HG02885 (cell line): ENCODE results near the gene SRGAP1.
A peak's percentile ranks its signal among the peaks of the same experiment; 100 is the strongest.
"Not testable (repeated sequence)": the region's sequence is repeated elsewhere in the genome, so short reads cannot be mapped to it uniquely, and the experiment has no call there.

ENCODE experiments used
- ATAC-seq: cut with Tn5 transposase; IDR thresholded peaks from one replicate; pipeline ENCODE4 v1.9.1; 2021; ENCODE audit warnings: mild to moderate bottlenecking; ENCODE audit not compliant: unreplicated experiment, poor library complexity

The SRGAP1 gene

GRCh38 chr12:64128366-64128765 is 283.9 kb downstream of the SRGAP1 start:
- no peak for ATAC-seq

- ATAC-seq, result not testable (repeated sequence)
Measured at GRCh38 chr12:64130476-64130875, 286.0 kb downstream of the SRGAP1 start.

GRCh38 chr12:64131456-64131855 is 287.0 kb downstream of the SRGAP1 start:
- ATAC-seq, result not testable (repeated sequence)

GRCh38 chr12:64132672-64133071 is 288.2 kb downstream of the SRGAP1 start:
- ATAC-seq, result not testable (repeated sequence)

- ATAC-seq, result no peak
Measured at GRCh38 chr12:64137117-64137516, 292.6 kb downstream of the SRGAP1 start.

- ATAC-seq, result no peak
Measured at GRCh38 chr12:64139021-64139420, 294.5 kb downstream of the SRGAP1 start.

GRCh38 chr12:64142382-64142781 is 297.9 kb downstream of the SRGAP1 start:
- no peak for ATAC-seq

- ATAC-seq, result no peak
Measured at GRCh38 chr12:64142784-64143183, 298.3 kb downstream of the SRGAP1 start.

GRCh38 chr12:64145226-64145625 is 300.7 kb downstream of the SRGAP1 start:
- no peak for ATAC-seq

GRCh38 chr12:64147011-64147631 is 302.6 kb downstream of the SRGAP1 start:
- no peak for ATAC-seq

GRCh38 chr12:64147875-64148274 is 303.4 kb downstream of the SRGAP1 start:
- no peak for ATAC-seq

GRCh38 chr12:64154677-64155076 is 310.2 kb downstream of the SRGAP1 start:
- ATAC-seq, result no peak

- no peak for ATAC-seq
Measured at GRCh38 chr12:64157110-64157509, 312.6 kb downstream of the SRGAP1 start.

- no peak for ATAC-seq
Measured at GRCh38 chr12:64160021-64160710, 315.7 kb downstream of the SRGAP1 start.

GRCh38 chr12:64160711-64161060 is 316.2 kb downstream of the SRGAP1 start:
- no peak for ATAC-seq

GRCh38 chr12:64166606-64167005 is 322.1 kb downstream of the SRGAP1 start:
- not testable (repeated sequence) for ATAC-seq

GRCh38 chr12:64167041-64167440 is 322.5 kb downstream of the SRGAP1 start:
- ATAC-seq, result not testable (repeated sequence)

GRCh38 chr12:64170024-64170423 is 325.5 kb downstream of the SRGAP1 start:
- no peak for ATAC-seq

- ATAC-seq, result no peak
Measured at GRCh38 chr12:64170730-64171129, 326.2 kb downstream of the SRGAP1 start.

GRCh38 chr12:64171715-64172114 is 327.2 kb downstream of the SRGAP1 start:
- ATAC-seq, result no peak

- ATAC-seq, result peak; percentile 51
Measured at GRCh38 chr12:64172143-64172970, 327.9 kb downstream of the SRGAP1 start.
